Measurements from ENCODE around the gene ALDH2. TPM values are rescaled to one million over a fixed set of nuclear protein-coding genes. Genes with fewer than 3 reads are reported as not detected.

ALDH2 gene
- total and polyA plus RNA-seq, 9 of the 15 experiments (the other 6 are each of a cell fraction or from before 2014, with no cell fraction given) = 1.9 to 22.5 (median 12.2) TPM

- TF ChIP-seq, protein P1, sequence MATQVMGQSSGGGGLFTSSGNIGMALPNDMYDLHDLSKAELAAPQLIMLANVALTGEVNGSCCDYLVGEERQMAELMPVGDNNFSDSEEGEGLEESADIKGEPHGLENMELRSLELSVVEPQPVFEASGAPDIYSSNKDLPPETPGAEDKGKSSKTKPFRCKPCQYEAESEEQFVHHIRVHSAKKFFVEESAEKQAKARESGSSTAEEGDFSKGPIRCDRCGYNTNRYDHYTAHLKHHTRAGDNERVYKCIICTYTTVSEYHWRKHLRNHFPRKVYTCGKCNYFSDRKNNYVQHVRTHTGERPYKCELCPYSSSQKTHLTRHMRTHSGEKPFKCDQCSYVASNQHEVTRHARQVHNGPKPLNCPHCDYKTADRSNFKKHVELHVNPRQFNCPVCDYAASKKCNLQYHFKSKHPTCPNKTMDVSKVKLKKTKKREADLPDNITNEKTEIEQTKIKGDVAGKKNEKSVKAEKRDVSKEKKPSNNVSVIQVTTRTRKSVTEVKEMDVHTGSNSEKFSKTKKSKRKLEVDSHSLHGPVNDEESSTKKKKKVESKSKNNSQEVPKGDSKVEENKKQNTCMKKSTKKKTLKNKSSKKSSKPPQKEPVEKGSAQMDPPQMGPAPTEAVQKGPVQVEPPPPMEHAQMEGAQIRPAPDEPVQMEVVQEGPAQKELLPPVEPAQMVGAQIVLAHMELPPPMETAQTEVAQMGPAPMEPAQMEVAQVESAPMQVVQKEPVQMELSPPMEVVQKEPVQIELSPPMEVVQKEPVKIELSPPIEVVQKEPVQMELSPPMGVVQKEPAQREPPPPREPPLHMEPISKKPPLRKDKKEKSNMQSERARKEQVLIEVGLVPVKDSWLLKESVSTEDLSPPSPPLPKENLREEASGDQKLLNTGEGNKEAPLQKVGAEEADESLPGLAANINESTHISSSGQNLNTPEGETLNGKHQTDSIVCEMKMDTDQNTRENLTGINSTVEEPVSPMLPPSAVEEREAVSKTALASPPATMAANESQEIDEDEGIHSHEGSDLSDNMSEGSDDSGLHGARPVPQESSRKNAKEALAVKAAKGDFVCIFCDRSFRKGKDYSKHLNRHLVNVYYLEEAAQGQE (IDR thresholded peaks at IDR 0.05; ENCODE audit: borderline replicate concordance) = no peak
- TF ChIP-seq, protein P1 (CRISPR knock-in tag; IDR thresholded peaks at IDR 0.05; ENCODE audit: low read depth) = no peak
- TF ChIP-seq ZNF507 (tag; conservative IDR thresholded peaks at IDR 0.05) (no peak), FOXA3 (CRISPR knock-in tag; conservative IDR thresholded peaks at IDR 0.05 in 1 of 2, IDR thresholded peaks at IDR 0.05 in 1 of 2) (no peak), ERF (CRISPR knock-in tag; IDR thresholded peaks at IDR 0.05) (no peak)
Observed at GRCh38 chr12:111748867-111749266, 17.9 kb upstream of the ALDH2 start (continued).

Data from K562 (cell line).